ENCODE results near the gene EDIL3.
A peak's percentile ranks its signal among the peaks of the same experiment; 100 is the strongest.

EDIL3 gene

DNA sequence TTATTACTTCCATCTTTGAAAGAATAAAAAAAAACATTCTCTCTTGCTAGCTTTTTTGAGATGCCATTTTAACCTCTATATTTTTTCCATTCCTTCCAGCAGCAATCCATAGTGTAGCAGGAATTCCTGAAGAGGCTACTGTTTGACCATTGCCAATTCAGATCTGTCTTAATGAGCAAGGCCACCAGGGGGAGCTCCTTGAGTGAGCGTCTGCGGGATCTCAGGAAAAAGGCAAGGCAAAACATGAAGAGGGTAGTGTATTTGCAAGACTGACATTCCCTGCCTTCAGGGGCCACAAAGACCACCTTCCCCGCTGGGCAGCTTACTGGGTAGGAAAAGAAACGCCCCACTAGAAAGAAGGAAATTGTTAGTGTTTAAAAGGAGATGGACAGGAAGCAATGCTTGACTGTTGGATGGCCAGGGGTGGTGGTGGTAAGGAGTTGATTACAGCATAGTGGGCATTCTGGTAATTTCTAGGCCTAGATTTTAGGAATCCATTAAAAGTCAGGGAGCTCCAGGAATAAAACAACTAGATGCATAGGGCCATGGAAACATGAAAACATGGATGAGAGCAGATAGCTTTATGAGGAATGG is 457.4 kb downstream of the EDIL3 start:
- no peaks in the 10 kb centered on the region for H4K20me1 ChIP-seq (ENCODE audit: insufficient read depth, low read length)
- no peaks in the 10 kb centered on the region for H3F3A ChIP-seq (ENCODE audit: insufficient read depth, low read length)
- H3K79me2 ChIP-seq (ENCODE audit: low read length): no peaks in the 10 kb centered on the region
- H2AFZ ChIP-seq (ENCODE audit: low read length): no peak overlapping the region
- no peaks in the 10 kb centered on the region for H3K4me1 ChIP-seq (ENCODE audit: low read length)
- no peaks in the 10 kb centered on the region for H3K9me3 ChIP-seq (replicated peaks; ENCODE audit: insufficient read depth, low read length)
- no peak for TF ChIP-seq EZH2phosphoT487 (IDR thresholded peaks at IDR 0.05; ENCODE audit: low read length)
- TF ChIP-seq, protein P1, sequence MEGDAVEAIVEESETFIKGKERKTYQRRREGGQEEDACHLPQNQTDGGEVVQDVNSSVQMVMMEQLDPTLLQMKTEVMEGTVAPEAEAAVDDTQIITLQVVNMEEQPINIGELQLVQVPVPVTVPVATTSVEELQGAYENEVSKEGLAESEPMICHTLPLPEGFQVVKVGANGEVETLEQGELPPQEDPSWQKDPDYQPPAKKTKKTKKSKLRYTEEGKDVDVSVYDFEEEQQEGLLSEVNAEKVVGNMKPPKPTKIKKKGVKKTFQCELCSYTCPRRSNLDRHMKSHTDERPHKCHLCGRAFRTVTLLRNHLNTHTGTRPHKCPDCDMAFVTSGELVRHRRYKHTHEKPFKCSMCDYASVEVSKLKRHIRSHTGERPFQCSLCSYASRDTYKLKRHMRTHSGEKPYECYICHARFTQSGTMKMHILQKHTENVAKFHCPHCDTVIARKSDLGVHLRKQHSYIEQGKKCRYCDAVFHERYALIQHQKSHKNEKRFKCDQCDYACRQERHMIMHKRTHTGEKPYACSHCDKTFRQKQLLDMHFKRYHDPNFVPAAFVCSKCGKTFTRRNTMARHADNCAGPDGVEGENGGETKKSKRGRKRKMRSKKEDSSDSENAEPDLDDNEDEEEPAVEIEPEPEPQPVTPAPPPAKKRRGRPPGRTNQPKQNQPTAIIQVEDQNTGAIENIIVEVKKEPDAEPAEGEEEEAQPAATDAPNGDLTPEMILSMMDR (IDR thresholded peaks at IDR 0.05; ENCODE audit: low read length): peak; percentile 88
- no peaks in the 10 kb centered on the region for H3K27me3 ChIP-seq (replicated peaks; ENCODE audit: insufficient read depth, low read length)
- no peaks in the 10 kb centered on the region for H3K36me3 ChIP-seq (replicated peaks; ENCODE audit: insufficient read depth, low read length)
- no peak overlapping the region for H3K27ac ChIP-seq (ENCODE audit: low read length)
- no peak overlapping the region for H3K4me2 ChIP-seq (ENCODE audit: low read depth, low read length)
- no peak overlapping the region for H3K9ac ChIP-seq (ENCODE audit: low read length)
- no peaks in the 10 kb centered on the region for H3K9me2 ChIP-seq (replicated peaks; ENCODE audit: insufficient read depth, low read length)
- DNase-seq: peak; percentile 47
- no peak overlapping the region for H3K4me3 ChIP-seq (ENCODE audit: low read length)

DNA sequence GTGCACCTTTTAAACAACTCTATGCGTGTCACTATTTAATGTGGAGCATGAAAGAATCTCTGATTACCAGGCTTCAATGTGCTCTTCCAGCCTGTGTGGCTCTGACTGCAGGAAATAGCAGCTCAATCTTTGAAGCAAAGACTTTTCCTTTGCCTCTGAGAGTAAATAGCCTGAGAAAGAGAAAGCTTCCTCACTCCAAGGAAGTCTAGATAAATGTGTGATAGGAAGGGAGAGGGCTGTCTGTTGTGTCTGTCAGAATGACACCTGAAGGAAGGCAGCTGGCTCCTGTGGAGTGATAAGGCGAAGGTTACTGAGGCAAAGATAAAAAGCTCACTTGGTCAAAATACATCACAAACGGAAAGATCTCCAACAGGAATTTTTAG is 458.7 kb downstream of the EDIL3 start:
- Histone ChIP-seq H3K4me1 (ENCODE audit: low read length) (no peaks in the 10 kb centered on the region), H3K27me3 (replicated peaks; ENCODE audit: insufficient read depth, low read length) (no peaks in the 10 kb centered on the region), H3F3A (ENCODE audit: insufficient read depth, low read length) (no peaks in the 10 kb centered on the region), H3K9me3 (replicated peaks; ENCODE audit: insufficient read depth, low read length) (no peaks in the 10 kb centered on the region), H2AFZ (ENCODE audit: low read length) (no peak overlapping the region), H3K4me2 (ENCODE audit: low read depth, low read length) (no peak overlapping the region), H3K79me2 (ENCODE audit: low read length) (no peaks in the 10 kb centered on the region), H3K9me2 (replicated peaks; ENCODE audit: insufficient read depth, low read length) (no peaks in the 10 kb centered on the region), H3K27ac (ENCODE audit: low read length) (no peak overlapping the region), H3K36me3 (replicated peaks; ENCODE audit: insufficient read depth, low read length) (no peaks in the 10 kb centered on the region), H4K20me1 (ENCODE audit: insufficient read depth, low read length) (no peaks in the 10 kb centered on the region), H3K4me3 (ENCODE audit: low read length) (no peak overlapping the region), H3K9ac (ENCODE audit: low read length) (no peak overlapping the region)
- TF ChIP-seq EZH2 (optimal IDR thresholded peaks at IDR 0.05; ENCODE audit: low read depth, low read length) (no peak), EZH2phosphoT487 (IDR thresholded peaks at IDR 0.05; ENCODE audit: low read length) (no peak)
- TF ChIP-seq, protein P1 (IDR thresholded peaks at IDR 0.05; ENCODE audit: low read length): no peak
- DNase-seq: no peak

DNA sequence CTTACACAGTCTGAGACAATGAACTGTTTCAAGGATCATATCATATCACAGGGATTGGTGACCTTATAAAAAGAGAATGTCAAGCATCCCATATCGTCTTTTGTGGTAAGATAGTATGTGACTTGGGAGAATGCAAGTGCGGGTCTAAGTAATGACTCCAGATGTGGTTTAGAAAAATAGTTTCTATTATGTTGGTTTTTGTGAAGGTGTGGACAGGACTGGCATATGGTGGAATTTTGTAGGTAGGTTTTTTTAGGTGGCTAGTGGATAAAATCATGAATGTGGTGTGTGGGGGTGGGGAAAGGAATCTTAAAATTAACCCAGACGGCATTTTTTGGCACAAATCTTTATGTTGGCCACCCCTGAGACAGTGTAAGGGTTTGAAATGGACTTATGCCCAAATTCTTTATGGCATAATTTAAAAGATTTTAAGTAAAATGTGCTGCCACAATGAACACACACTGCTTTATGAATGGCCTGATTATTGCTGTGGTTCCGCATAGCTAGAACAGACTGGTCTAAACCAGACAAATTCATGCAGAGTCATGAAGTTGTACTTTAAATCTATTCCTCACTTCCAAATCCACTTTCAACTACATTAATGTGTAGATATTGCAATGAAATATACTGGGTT is 459.2 kb downstream of the EDIL3 start:
- Histone ChIP-seq H3K27me3 (replicated peaks; ENCODE audit: insufficient read depth, low read length) (no peaks in the 10 kb centered on the region), H3K4me3 (ENCODE audit: low read length) (no peak overlapping the region), H3K9me3 (replicated peaks; ENCODE audit: insufficient read depth, low read length) (no peaks in the 10 kb centered on the region), H3K79me2 (ENCODE audit: low read length) (no peaks in the 10 kb centered on the region), H2AFZ (ENCODE audit: low read length) (no peak overlapping the region), H3F3A (ENCODE audit: insufficient read depth, low read length) (no peaks in the 10 kb centered on the region), H3K36me3 (replicated peaks; ENCODE audit: insufficient read depth, low read length) (no peaks in the 10 kb centered on the region), H3K9me2 (replicated peaks; ENCODE audit: insufficient read depth, low read length) (no peaks in the 10 kb centered on the region), H3K4me2 (ENCODE audit: low read depth, low read length) (no peak overlapping the region), H3K9ac (ENCODE audit: low read length) (no peak overlapping the region), H3K4me1 (ENCODE audit: low read length) (no peaks in the 10 kb centered on the region), H4K20me1 (ENCODE audit: insufficient read depth, low read length) (no peaks in the 10 kb centered on the region), H3K27ac (ENCODE audit: low read length) (no peak overlapping the region)
- TF ChIP-seq EZH2 (optimal IDR thresholded peaks at IDR 0.05; ENCODE audit: low read depth, low read length): no peak
- no peak for TF ChIP-seq EZH2phosphoT487 (IDR thresholded peaks at IDR 0.05; ENCODE audit: low read length)
- TF ChIP-seq, protein P1 (IDR thresholded peaks at IDR 0.05; ENCODE audit: low read length): no peak
- DNase-seq: no peak
